HepG2 (cell line): ENCODE data around the gene ZNF687. TPM values are rescaled to one million over a fixed set of nuclear protein-coding genes. Genes with fewer than 3 reads are reported as not detected.

Source experiments
- CCDC6 ChIP-seq: sonication (generic); formaldehyde crosslinking; IDR thresholded peaks from 2 replicates; pipeline ENCODE4 v1.8.1; 2022; ENCODE audit warnings: mild to moderate bottlenecking, missing genetic modification reagents, moderate library complexity
- DPF2 ChIP-seq: sonication (generic); formaldehyde crosslinking; IDR thresholded peaks from 2 replicates; pipeline ENCODE4 v1.4.0; 2020; ENCODE audit warnings: mild to moderate bottlenecking, low read depth, missing genetic modification reagents, borderline replicate concordance
- HNRNPH1 ChIP-seq: fragments of 200-400 bp; formaldehyde crosslinking; optimal IDR thresholded peaks from 2 replicates; pipeline ENCODE3; 2017; ENCODE audit warnings: mild to moderate bottlenecking, low read depth, low read length
- IRF2 ChIP-seq: IDR thresholded peaks from 2 replicates; pipeline ENCODE4 v1.6.1; 2018; ENCODE audit warnings: missing genetic modification reagents, missing compliant biosample characterization
- KIAA2018 ChIP-seq: sonication (generic); formaldehyde crosslinking; IDR thresholded peaks from 2 replicates; pipeline ENCODE4 v1.5.0; 2020; ENCODE audit warnings: mild to moderate bottlenecking, missing genetic modification reagents, borderline replicate concordance
- KLF15 ChIP-seq: sonication (generic); formaldehyde crosslinking; IDR thresholded peaks from 2 replicates; pipeline ENCODE4 v1.8.1; 2023; ENCODE audit warnings: borderline replicate concordance, mild to moderate bottlenecking, inconsistent platforms, missing genetic modification reagents, mixed read lengths
- PHF20 ChIP-seq: sonication (generic); formaldehyde crosslinking; IDR thresholded peaks from 2 replicates; pipeline ENCODE4 v1.5.0; 2020; ENCODE audit warnings: mild to moderate bottlenecking, missing genetic modification reagents
- RNF219 ChIP-seq: sonication (generic); formaldehyde crosslinking; IDR thresholded peaks from 2 replicates; pipeline ENCODE4 v1.5.0; 2020; ENCODE audit warnings: mild to moderate bottlenecking, missing genetic modification reagents
- SNAPC5 ChIP-seq: sonication (generic); formaldehyde crosslinking; IDR thresholded peaks from 2 replicates; pipeline ENCODE4 v1.8.1; 2023; ENCODE audit warnings: mild to moderate bottlenecking, missing genetic modification reagents, borderline replicate concordance
- TFAP4 ChIP-seq: sonication (generic); IDR thresholded peaks from 2 replicates; pipeline ENCODE4 v1.6.1; 2016; ENCODE audit warnings: low read depth, borderline replicate concordance
- ZBTB42 ChIP-seq: sonication (generic); formaldehyde crosslinking; IDR thresholded peaks from 2 replicates; pipeline ENCODE4 v1.5.0; 2020; ENCODE audit warnings: mild to moderate bottlenecking, missing genetic modification reagents
- ZNF251 ChIP-seq: sonication (generic); formaldehyde crosslinking; IDR thresholded peaks from 2 replicates; pipeline ENCODE4 v1.9.0; 2021; ENCODE audit warnings: mild to moderate bottlenecking, missing genetic modification reagents
- ZNF512 ChIP-seq: sonication (generic); formaldehyde crosslinking; IDR thresholded peaks from 2 replicates; pipeline ENCODE4 v1.4.0; 2020; ENCODE audit warnings: mild to moderate bottlenecking, missing genetic modification reagents
- ZNF572 ChIP-seq: sonication (generic); formaldehyde crosslinking; IDR thresholded peaks from 2 replicates; pipeline ENCODE4 v1.5.1; 2020; ENCODE audit warnings: mild to moderate bottlenecking, missing genetic modification reagents
- ZNF773 ChIP-seq: sonication (generic); formaldehyde crosslinking; IDR thresholded peaks from 2 replicates; pipeline ENCODE4 v1.4.0; 2020; ENCODE audit warnings: missing genetic modification reagents, borderline replicate concordance
- polyA plus RNA-seq, 8 experiments: library from polyadenylated mRNA; depleted of rRNA in 3 of 8; stranded (reverse) in 7 of 8; unstranded in 1 of 8; fragments of >200 nt; fragmentation: Illumina TruSeq in 4 of 8; extraction: Trizol in 4 of 8; gene quantifications; 2 replicates each; pipeline versions ENCODE4 v1.2.1 to v1.2.3, GENCODE V29; 2011 to 2016; ENCODE audit warnings: low read depth in 4 of 8, missing spikeins in 1 of 8, mixed read lengths in 1 of 8; ENCODE audit not compliant: insufficient read depth in 1 of 8
- total RNA-seq, 5 experiments: library from RNA; depleted of rRNA; stranded (reverse); fragments of >200 nt; fragmentation: Illumina TruSeq; extraction: Trizol; gene quantifications; 2 replicates each; pipeline ENCODE4 v1.2.3, GENCODE V29; 2016; ENCODE audit warnings: low read depth in 1 of 5

The ZNF687 gene
- total and polyA plus RNA-seq, 2 of the 13 experiments (the other 11 are each of a cell fraction or from before 2014, with no cell fraction given): 14.1 to 16.5 TPM

- TF ChIP-seq ZNF512 (CRISPR knock-in tag) (no peak), PHF20 (CRISPR knock-in tag) (no peak), DPF2 (no peak), KLF15 (CRISPR knock-in tag) (no peak), ZBTB42 (CRISPR knock-in tag) (no peak), IRF2 (no peak), RNF219 (CRISPR knock-in tag) (no peak), SNAPC5 (0 out of 2 replicates have a peak, but pooled peaks have one; percentile 21), ZNF572 (CRISPR knock-in tag) (no peak), CCDC6 (CRISPR knock-in tag) (no peak), ZNF251 (CRISPR knock-in tag) (no peak), ZNF773 (no peak), HNRNPH1 (no peak), TFAP4 (no peak), KIAA2018 (no peak)
These were observed 1.0 kb downstream of the ZNF687 start (continued) for GRCh38 chr1:151282883-151283725.
